SU-DHL-6 (cell line): ENCODE results near the gene IGFBP3.

Experiments used
- CTCF ChIP-seq: fragments of 200-600 bp; sonication (generic); IDR thresholded peaks from one replicate; pipeline ENCODE4 v1.5.1; 2017; ENCODE audit warnings: antibody characterized with exemption, mild to moderate bottlenecking, low read length, moderate library complexity; ENCODE audit not compliant: insufficient read depth, poor library complexity, severe bottlenecking
- EZH2phosphoT487 ChIP-seq: fragments of 200-600 bp; sonication (generic), shearing (Covaris generic); conservative IDR thresholded peaks from 2 replicates; pipeline ENCODE4 v1.6.1; 2018; ENCODE audit warnings: mild to moderate bottlenecking, antibody characterized with exemption, low read length, moderate library complexity, mixed read lengths

- no peak for TF ChIP-seq CTCF
- no peak for TF ChIP-seq EZH2phosphoT487
Measured at GRCh38 chr7:45922810-45923209, 1.7 kb upstream of the IGFBP3 start.
